HG03025 (cell line): Measurements from ENCODE around the gene CHTOP.

ENCODE experiments used
- ATAC-seq: cut with Tn5 transposase; IDR thresholded peaks from one replicate; pipeline ENCODE4 v1.9.1; 2021; ENCODE audit warnings: mild to moderate bottlenecking, moderate library complexity; ENCODE audit not compliant: unreplicated experiment, low FRiP score

Gene CHTOP

DNA sequence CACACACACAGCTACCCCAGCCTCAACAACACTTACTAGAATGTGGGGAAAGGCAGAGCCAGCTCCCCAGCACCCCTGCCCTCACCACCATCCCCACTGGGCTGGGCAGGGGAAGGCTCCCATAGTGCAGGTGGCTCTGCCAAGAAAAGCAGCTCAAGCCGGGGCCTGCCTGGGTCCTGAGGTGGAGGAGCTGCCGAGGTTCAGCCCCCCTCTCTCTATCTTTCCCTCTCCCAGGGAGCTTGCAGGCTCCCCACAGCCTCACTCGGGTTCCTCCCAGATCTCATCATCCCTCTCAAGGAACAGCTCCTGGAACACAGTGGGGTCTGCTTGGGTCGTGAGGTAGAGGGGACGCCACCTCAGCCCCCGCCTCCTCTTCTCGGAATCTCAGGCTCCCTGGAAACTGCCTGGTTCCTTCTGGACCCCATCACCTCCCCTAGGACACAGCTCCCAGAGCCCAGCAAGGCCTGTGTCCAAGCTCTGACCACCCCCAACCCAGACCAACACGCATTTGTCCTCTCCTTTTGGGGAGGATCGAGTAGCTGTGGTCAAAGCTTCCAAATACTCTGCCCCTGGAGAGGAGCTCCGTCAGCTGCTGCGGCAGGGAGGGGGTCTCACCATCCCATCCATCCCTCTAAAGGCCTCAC, 21.6 kb upstream of the CHTOP start:
- no peak for ATAC-seq

DNA sequence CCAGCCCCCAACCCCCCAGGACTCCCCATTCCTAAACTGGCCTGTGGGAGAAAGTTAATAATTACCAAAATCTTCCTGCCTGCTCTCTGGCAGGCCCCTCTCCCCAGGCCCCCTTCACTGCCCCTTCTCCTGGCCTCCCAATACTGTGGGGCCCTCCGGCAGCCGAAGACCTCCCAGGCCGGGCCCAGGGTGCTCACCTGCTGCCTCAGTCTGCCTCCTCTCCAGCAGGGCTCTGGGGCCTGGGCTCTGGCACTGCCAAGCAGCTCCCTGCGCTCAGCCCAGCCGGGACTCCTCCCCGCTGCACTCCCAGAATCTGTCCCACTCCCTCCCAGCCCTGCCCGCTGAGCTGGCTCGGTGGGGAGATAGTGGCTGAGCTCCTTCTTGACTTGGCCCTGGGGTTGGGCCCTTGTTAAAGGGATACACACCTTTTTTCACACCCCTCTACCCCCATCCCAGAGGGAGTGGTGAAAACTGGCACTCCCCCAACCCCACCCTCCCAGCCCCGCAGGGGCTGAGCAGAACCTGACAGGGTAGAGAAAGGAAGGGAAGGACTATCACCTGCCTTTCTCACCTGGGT, 21.0 kb upstream of the CHTOP start, which contains the start of gene S100A16:
Gene S100A16 (minus strand): TSS at position 383 of the 577 bp plus-strand sequence. CDS start 4,986 bp downstream, outside the sequence.
- no peak for ATAC-seq

DNA sequence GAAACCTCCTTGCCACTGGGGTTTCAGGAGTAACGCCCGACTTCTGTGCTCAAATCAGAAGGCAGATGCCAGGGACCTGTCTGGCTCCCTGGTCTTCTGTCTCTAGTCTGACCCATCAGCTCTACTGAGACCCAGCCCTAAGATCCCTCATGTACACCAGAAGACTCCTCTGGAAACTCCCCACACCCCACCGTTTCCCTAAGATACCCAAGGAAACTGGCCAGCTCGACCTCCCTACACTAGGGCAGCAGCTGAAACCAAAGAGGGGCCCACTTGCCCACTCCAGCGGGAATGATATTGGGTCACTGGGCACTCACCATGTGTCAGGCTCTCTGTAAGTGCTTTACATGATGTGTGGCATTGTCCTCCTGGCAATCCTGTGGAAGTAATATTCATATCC, 20.5 kb upstream of the CHTOP start:
- ATAC-seq, result no peak

DNA sequence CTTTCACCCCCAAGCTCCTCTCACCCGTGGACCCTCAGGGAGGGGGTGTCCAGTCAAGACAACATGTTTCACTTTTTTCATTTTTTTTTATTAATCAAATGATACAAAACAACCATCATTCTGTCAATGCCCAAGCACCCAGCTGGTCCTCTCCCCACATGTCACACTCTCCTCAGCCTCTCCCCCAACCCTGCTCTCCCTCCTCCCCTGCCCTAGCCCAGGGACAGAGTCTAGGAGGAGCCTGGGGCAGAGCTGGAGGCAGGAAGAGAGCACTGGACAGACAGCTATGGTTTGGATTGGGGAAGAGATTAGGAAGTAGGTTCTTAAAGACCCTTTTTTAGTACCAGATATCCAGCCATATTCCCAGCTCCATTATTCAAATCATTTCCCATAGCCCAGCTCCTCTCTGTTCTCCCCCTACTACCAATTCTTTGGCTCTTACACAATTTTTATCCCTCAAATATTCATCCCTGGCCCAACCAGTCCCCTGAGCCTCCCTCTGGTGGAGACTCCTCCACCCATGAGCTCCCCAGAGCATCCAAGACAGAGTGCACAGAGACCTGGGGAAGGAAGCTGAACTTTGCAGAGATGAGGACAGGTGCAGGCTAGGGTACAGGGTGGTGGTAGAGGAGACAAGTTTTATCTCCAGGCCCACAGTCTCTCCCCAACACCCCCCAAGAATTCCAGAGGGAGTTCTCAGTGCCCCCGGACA, 19.5 kb upstream of the CHTOP start:
- no peak for ATAC-seq

DNA sequence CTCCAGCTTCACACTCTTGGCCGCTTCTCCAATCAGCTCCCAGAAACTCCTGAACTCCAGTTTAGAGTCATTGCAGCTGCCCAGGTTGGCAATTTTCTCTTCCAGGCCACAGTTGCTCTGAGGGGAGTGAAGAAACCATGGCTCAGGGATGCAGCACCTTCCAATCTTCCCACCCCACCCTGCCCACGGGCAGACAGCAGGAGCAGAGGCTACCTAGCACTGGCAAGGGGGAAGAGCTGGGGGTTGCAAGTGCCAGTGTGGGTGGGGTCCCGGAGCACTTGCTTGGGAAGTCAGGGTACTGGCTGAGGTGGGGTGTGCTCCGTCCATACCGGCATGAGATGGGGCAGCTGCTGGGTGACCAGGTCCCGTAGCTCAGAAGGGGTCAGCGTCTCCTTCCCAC, 19.0 kb upstream of the CHTOP start:
- ATAC-seq, result no peak

DNA sequence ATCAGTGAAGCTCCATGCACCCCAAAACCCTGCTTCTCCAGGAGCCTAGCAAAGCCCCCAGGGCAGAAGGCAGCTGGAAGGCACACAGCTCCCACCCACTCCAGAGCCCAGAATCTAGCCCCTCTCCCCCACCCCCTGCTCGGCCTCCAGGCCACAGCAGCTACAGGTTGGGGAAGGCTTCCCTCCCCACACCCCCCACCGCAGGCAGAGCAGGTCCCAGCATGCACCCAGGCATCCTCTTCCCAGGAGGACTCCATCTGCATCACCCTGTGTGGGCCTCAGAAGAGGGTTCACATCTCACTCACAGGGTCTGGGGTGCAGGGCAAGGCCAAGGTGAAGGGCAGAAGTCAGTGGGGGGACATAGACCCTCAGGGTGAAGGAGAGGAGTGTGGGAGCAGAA, 18.5 kb upstream of the CHTOP start:
- no peak for ATAC-seq

DNA sequence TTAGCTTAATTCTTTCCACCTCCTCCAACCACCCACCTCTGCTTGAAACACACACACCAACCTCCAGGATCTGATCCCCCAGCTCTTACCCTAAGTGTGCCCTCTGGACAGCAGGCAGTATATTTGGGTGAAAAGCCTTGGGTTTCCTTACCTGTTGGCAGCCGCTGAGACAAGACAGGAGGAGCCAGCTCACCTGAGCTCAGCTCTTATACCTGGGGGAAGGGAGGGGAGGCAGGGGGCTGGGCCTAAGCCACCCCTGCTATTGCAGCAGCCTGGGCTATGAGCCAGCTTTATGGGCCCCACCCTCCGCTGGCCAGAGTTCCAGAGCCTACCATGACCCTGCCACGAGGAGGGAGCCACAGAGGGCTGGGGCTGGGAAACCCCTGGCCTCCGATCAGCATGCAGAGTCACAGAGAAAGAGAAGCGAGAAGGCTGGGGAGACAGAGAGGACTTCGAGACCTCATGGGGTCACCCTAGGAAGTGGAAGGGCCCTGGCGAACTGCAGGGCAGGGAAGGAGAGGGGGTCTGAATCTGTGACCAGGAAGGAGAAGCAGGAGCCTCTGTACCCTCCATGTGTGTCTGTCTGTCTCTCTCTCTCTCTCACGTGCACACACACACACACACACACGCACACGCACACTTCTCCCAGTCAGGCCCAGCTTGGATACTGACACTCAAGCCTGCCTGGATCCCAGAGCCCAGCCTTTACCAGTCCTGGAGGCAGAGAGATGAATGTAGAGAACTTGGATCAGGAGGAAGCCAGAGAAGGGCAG, 17.5 kb upstream of the CHTOP start, which contains the start of gene S100A14:
Gene S100A14 (minus strand): TSS at position 182 of the 773 bp plus-strand sequence. CDS start 467 bp downstream, outside the sequence.
- ATAC-seq, result no peak

DNA sequence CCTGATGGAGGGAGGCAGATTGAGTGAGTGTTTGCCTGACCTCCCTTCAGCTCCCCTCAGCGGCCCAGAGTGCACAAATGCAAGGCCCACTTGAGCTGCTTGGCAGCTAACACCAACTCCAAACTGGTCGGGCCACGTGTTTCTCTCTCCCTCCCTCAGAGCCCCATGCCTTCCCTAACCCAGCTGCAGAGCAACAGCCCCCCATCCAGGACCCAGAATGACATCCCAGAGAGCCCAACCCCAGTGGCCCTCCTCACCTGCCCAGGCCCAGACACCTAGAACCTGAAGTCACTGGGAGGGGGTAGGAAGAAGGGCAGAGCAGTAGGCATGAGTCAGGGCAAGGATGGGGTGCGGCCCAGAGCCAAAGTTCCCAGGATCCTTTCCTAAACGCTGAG, 17.0 kb upstream of the CHTOP start:
- ATAC-seq, result no peak

DNA sequence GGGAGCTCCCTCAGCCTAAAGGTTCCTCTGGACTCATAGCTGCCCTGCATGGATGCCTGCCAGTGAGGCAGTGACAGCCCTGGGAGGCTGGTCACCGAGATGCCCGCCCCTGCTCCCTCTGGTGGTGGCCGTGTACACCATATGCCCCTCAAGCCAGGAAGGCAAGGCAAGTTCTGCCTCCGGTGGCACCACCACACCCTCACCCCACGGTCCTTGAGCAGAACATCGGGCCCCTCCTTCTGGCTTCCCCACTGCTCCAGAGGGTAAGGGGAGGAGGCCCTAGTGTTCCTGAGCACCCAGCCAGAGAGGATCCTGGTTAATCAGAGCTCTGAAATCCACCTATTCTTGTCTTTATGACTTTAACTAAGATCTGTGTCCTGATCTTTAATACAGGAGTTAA, 16.2 kb upstream of the CHTOP start:
- no peak for ATAC-seq

DNA sequence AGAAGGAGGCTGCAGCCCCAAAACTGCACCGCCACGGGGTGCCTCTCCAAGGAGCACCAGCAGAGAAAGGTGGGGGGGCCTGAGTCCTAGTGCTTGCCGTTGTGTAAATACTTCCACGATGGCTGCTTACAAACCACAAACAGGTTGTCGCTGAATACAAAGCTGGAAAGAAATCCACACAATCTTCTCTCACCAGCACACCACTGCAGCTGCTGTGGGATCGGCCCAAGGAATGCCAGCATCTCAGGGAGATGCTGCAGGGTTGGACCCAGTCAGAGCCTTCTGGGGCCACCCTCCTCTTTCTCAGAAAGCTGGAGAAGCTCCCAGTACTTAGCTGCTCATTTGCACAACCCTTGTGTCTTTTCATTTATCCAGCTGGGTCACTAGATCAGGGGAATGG, 14.7 kb upstream of the CHTOP start:
- ATAC-seq, result no peak

DNA sequence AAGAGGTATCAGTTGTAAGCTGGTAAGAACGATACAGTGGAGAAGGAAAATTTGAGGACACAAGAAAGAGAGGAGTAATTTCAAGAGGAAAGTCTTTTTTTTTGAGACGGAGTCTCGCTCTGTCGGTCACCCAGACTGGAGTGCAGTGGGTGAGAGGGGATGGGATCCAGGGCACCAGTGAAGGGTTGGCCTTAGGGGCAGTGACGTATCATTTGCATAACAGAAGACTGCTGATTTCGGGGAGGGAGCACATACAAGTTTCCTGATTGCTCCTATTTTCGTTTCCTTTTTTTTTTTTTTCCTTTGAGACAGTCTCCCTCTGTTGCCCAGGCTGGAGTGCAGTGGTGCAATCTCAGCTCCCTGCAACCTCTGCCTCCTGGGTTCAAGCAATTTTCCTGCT, 10.8 kb upstream of the CHTOP start:
- no peak for ATAC-seq

DNA sequence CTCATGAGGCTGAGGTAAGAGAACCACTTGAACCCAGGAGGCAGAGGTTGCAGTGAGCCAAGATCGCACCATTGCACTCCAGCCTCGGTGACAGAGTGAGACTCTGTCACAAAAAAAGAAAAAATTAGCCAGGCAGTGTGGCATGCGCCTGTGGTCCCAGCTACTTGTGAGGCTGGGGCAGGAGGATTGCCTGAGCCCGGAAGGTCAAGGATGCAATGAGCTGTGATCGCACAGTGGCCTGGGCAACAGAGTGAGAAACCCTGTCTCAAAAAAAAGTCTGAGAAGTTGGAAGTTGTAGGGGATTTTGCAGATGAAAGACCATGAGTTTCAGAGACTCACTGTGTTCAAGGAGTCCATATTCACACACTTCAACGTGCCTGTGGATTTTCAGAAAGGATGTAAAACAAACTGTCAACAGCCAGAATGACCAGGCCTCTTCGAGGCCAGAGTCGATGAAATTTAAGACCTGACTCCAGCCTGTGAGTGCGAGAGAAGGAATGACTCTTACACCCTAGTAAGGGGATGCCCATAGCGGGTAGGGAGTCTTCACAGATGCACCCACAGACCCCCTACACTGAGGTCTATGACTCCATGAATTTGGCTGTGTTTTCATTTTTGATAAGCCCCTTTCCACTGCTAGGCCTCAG, 8.8 kb upstream of the CHTOP start:
- ATAC-seq, result no peak

DNA sequence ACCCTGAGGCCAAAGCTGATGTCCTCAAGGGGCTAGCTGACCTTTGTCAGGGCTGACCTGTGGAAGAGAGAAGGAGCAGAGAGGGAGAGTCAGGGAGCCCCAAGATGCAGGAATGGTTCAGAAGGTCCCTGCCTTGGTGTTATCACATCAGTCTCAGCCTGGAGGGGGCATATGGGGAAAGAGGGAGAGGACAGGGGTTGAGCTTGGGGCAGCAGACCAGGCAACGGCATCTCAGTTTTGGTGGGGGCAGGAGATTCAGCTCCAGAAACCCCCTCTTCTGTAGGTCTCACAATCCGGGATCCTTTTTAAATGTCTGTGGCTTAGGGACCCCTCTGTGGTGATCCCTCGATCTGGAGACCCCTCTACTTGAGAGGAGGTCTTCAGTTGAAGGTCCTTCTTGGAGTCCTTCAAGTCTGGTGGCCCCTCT, 7.4 kb upstream of the CHTOP start:
- no peak for ATAC-seq

DNA sequence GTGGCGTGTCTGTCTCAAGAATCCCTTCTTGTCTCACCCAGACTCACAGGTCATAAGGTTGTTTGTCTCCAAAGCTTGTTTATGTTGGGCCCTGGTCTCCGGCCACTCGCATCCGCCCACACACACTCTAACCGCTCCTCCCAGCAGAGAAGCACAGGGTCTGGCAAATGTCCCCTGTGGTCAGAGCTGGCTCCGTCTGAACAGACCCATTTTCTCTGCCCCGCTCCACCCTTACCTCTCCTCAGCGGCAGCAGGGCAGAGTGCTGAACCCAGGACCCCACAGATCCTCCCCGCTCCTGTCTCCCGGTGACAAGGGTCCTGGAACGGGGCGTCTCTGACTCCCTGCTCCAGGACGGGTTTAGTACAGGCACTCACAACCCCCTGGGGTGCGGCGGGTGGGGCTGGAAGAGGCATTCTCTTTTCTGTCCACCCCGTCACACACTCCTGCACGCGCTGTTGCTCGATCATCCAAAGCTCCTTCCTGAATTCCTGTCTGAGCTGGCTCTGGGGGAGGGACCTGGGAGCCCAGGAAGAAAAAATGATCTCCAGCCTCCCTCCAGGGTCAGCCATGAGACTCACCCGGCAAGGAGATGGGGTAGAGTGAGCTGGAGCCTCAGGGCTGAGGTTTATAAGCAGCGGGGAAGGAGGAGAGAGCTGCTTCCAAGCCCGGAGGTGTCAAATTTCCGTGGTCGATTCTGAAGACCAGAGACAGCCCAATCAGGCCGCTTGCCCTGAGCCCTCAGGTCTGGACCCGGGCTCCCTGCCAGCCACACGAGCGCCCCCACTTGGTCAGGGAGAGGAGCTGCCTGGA, 6.8 kb upstream of the CHTOP start, which contains the start of gene S100A13:
Gene S100A13 (minus strand): TSS at position 602 of the 811 bp plus-strand sequence. CDS start 1,033 bp downstream, outside the sequence.
- no peak for ATAC-seq

DNA sequence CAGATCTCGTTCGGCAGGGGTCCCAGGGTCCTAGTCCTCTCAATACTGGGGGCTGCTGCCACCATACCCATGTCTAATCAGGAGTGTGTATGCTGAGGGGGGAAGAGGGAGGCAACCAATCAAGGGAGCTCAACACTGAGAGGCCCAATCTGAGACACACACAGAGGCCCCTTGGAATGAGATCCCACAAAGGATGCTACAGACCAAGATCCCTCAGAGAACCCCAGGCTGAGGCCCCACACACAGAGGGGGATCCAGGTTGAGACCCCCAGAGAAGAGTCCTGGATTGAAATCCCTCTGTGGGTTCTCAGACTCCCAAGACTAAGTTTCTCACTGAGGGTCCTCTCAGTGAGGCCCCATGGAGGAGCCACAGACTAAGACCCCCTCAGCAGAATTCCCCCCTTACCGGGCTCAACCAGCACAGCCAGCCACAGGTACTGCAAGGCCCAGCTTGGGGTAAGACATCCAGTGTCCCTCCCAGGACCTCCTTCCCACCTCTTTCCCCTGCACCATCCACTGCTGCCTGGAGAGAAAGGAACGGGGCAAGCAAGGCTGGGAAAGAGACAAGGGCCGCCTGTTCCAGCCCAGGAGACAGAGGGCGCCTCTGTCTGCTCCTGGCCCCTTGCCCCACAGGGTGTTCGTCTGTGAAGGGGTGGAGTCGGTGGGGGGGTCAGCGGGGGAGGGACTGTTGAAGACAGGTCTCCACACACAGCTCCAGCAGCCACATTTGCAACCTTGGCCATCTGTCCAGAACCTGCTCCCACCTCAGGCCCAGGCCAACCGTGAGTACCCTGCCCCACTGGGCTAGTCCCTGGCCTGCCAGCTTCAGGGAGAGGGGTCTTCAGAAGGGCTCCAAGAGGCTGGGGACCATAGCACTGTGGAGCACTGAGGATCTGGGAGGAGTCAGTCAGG, 5.9 kb upstream of the CHTOP start, which contains the start of gene S100A1:
Gene S100A1 (plus strand): TSS at position 720 of the 912 bp plus-strand sequence. CDS start 2,088 bp downstream, outside the sequence.
- no peak for ATAC-seq

DNA sequence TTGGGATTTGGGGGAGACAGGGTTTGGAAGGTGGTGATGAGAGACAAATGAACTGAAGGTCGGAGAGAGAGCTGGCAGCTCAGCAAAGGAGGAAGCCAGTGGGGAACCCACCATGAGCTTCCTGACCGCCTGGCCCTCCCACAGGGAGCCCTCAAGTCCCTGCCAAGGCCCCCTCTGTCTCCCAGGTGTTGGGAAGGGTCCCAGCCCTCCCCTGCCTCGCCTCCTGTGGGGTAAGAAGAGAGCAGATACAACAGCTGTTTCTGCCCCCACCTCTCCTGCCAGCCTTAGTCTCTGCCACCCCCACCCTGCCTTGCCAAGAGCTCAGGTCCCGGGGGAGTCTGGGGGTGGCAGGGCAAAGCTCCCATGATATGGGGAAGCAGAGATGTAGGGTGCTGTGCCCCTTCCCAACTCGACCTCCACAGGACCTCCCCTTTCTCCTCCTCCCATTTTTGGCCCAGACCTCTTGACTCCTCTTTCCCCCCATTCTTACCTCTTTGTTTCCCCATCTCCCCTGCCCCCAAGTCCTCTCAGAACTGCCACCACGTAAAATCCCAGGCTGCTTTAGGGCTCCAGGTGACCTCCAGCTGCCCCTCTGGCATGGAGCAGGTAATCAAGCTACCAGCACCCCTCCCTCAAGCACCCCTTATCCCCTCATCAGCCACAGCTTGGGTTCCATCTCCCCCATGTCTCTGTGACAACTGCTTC, 5.1 kb upstream of the CHTOP start:
- no peak for ATAC-seq

DNA sequence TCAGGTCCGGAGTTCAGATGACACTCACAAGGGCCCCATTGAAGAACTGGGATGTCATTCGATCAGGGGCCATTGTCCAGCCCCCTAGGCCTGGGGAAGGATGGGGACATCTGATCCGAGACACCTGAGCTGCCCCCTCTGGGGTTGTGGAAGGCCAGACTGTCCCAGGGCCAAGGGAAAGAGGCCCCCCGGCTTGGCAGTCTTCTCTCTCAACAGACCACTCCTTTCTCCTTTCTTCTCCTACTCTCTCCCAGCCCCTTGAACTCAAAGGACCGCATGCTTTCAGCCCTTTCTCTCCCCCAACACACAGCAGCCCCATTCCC, 4.6 kb upstream of the CHTOP start:
- ATAC-seq, result no peak

DNA sequence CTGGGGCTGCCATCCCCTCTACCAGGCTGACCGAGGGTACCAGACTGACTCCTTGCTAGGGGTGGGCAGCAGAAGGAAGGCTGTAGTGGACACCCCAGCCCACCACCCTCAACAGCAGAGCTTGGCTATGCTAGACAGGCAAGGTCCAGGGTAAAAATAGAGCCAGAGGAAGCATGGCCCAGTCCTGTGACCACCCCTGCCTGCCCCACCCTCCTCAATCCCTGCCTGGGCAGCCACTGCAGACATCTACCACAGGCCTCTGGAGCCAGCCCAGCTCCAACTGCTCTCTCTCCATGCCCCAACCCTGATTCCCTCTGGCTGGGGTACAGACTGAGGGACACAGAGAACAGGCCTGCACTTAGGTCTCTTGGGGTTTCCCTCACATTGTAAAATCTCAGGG, 3.9 kb upstream of the CHTOP start:
- no peak for ATAC-seq
